Activated T-helper 1 cell treated with anti-CD3 and anti-CD28 coated beads, Interleukin-2, amount 50 U/mL, for 16 hours (primary cell): ENCODE data around the gene SMAP2.

Experiments
- DNase-seq, 2 donors: peaks; one replicate each; pipeline ENCODE4 v3.0.0-alpha.2; 2020; ENCODE audit warnings: low read depth in 1 of 2, low spot score in 1 of 2

SMAP2 gene

GRCh38 chr1:40389871-40390560 is 16.5 kb downstream of the SMAP2 start:
- no peak for DNase-seq

GRCh38 chr1:40390857-40391256 is 17.3 kb downstream of the SMAP2 start:
- DNase-seq = no peak

GRCh38 chr1:40391688-40392145 is 18.2 kb downstream of the SMAP2 start:
- no peak for DNase-seq

- DNase-seq = no peak
Observed at GRCh38 chr1:40392221-40392620, 18.7 kb downstream of the SMAP2 start.

- DNase-seq = no peak
Observed at GRCh38 chr1:40393173-40393572, 19.6 kb downstream of the SMAP2 start.

- DNase-seq = no peak
Observed at GRCh38 chr1:40394491-40395172, 21.1 kb downstream of the SMAP2 start.

- no peak for DNase-seq
Observed at GRCh38 chr1:40395190-40396175, 22.0 kb downstream of the SMAP2 start.

- DNase-seq = no peak
Observed at GRCh38 chr1:40396420-40396819, 22.9 kb downstream of the SMAP2 start.

- DNase-seq = no peak
Observed at GRCh38 chr1:40397258-40397657, 23.7 kb downstream of the SMAP2 start.

GRCh38 chr1:40399984-40400704 is 26.6 kb downstream of the SMAP2 start:
- DNase-seq = no peak

GRCh38 chr1:40401473-40402201 is 28.1 kb downstream of the SMAP2 start:
- no peak for DNase-seq

GRCh38 chr1:40404670-40405462 is 31.3 kb downstream of the SMAP2 start:
- DNase-seq = no peak

- no peak for DNase-seq
Observed at GRCh38 chr1:40405812-40406211, 32.3 kb downstream of the SMAP2 start.

- DNase-seq = no peak
Observed at GRCh38 chr1:40407453-40407852, 33.9 kb downstream of the SMAP2 start.

- no peak for DNase-seq
Observed at GRCh38 chr1:40409467-40409866, 35.9 kb downstream of the SMAP2 start.

- no peak for DNase-seq
Observed at GRCh38 chr1:40411294-40411693, 37.8 kb downstream of the SMAP2 start.

- DNase-seq = no peak
Observed at GRCh38 chr1:40411843-40412242, 38.3 kb downstream of the SMAP2 start.

- DNase-seq = no peak
Observed at GRCh38 chr1:40413527-40414252, 40.2 kb downstream of the SMAP2 start.

- no peak for DNase-seq
Observed at GRCh38 chr1:40414331-40414730, 40.8 kb downstream of the SMAP2 start.
